DMS 273 (cell line): Measurements from ENCODE around the gene BCAT1.

Experiments
- DNase-seq: peaks from one replicate; lab custom pipeline; 2025; ENCODE audit not compliant: unreplicated experiment; lab: John Stamatoyannopoulos, UW

Gene BCAT1, protein sequence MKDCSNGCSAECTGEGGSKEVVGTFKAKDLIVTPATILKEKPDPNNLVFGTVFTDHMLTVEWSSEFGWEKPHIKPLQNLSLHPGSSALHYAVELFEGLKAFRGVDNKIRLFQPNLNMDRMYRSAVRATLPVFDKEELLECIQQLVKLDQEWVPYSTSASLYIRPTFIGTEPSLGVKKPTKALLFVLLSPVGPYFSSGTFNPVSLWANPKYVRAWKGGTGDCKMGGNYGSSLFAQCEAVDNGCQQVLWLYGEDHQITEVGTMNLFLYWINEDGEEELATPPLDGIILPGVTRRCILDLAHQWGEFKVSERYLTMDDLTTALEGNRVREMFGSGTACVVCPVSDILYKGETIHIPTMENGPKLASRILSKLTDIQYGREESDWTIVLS

DNA sequence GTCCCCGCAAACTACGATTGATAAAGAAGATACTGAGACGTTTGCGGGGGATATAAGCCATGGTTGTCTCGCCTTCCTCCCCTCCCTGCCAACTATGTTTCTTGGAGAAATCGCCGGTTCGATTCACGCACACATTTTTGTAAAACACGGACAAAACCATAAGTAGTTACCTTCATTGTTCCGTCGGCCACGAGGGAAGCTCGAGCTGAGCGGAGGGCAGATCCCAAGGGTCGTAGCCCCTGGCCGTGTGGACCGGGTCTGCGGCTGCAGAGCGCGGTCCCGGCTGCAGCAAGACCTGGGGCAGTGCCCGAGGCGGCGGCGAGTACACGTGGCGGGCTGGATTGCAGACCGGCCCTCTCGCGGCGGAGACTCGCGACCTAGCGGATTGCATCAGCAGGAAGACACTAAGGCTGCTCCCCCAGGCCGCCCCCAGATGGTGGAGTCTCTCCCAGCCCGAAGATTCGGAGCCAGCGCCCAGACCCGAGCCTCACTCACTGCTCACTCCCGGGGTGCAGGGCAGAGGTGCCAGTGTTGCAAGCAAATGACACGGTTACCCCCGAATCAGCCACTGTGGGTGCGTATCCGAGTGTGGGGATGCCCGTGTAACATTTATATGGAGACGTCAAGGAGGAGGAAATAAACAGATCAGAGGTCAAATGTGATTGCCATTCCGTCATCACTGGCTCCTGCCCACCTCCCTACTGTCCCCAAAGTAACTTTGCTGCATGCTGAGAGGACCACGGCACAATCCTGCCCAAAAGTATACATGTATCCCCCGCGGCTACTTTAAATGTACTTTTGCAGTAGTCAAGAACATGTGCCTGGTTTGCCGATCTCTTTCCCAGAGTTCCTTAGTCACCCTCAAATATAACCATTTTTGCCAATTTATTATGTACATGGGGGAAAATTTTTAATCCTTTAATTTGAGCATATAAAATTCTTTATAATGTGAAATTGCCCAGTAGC lies at the start of gene BCAT1:
TSS of gene BCAT1 (minus strand) at position 345 of the 966 bp plus-strand sequence. CDS start at position 176, 169 bp downstream.
- peak; percentile 88 for DNase-seq

- DNase-seq: peak; percentile 24
These were observed 49.2 kb upstream of the BCAT1 start for GRCh38 chr12:24997970-24998582.

- DNase-seq: no peak
These were observed 48.6 kb upstream of the BCAT1 start for GRCh38 chr12:24997496-24997895.

DNA sequence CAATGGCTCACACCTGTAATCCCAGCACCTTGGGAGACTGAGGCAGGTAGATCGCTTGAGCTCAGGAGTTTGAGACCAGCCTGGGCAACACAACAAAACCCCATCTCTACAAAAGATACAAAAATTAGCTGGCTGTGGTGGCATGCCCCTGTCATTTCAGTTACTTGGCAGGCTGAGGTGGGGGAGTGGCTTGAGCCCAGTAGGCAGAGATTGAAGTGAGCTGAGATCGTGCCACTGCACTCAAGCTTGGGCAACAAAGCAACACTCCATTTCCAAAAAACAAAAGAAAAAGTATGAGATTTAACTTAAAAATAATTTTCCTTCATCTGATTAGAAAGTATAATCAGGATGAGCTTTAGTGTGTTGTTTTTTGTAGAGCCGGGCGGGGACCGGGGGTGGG lies 47.9 kb upstream of the BCAT1 start:
- DNase-seq: no peak

- DNase-seq: peak; percentile 6
These were observed 47.3 kb upstream of the BCAT1 start for GRCh38 chr12:24996102-24996797.

DNA sequence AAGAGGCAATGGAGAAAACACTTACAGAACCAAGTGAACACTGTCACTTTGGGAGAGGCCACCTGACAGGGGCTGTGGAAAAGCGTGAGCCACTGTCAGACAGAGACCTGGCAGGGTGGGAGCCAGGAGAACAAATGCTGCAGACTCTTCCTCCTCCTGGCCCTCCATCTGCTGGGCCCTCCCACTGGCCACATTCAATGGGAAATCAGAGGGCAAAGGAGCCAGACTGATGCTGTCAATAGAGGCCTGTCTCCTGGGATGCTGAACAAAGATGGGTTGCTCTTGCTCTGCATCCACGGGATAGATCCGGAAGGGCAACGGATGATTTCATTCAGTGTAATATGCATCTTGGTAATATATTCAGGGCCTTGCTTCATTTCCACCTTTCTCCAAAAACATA lies 44.9 kb upstream of the BCAT1 start:
- DNase-seq: peak; percentile 13

GRCh38 chr12:24991209-24992049 lies 42.5 kb upstream of the BCAT1 start:
- DNase-seq: peak; percentile 71

GRCh38 chr12:24989216-24989615 lies 40.3 kb upstream of the BCAT1 start:
- no peak for DNase-seq

DNA sequence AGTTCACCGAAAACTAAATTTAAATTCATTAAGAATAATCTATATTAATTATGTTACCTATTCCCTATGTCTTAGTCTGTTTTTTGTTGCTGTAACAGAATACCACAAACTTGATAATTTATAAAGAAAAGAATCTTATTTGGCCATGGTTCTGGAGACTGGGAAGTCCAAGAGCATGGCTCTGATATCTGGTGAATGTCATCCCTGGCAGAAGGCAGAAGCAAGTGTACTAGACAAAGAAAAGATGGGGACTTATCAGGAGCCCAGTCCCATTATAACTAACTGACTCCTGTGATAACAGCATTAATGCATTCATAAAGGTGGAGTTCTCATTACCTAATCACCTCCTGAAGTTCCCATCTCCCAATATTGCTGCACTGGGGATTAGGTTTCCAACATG lies 33.3 kb upstream of the BCAT1 start:
- DNase-seq: no peak

GRCh38 chr12:24979976-24980730 lies 31.3 kb upstream of the BCAT1 start:
- DNase-seq: no peak

GRCh38 chr12:24979329-24979728 lies 30.4 kb upstream of the BCAT1 start:
- no peak for DNase-seq

- no peak for DNase-seq
These were observed 28.8 kb upstream of the BCAT1 start for GRCh38 chr12:24977711-24978110.

DNA sequence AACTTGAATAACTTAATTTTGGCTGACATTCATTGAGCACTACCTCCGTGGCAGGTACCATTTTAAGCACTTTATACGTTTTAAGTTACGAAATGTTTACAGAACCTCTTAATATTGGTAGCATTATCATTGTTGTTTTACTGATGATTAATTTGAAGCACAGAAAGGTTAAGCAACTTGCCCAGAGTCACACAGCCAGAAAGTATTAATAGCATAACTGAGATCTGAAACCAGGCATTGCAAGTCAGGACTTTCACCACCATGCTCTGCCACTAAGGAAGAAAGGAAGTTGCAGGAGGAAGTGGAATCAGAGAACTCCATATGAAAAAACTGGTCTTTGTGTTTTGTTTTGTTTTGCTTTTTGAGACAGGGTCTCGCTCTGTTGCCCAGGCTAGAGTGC lies 28.2 kb upstream of the BCAT1 start:
- no peak for DNase-seq

DNA sequence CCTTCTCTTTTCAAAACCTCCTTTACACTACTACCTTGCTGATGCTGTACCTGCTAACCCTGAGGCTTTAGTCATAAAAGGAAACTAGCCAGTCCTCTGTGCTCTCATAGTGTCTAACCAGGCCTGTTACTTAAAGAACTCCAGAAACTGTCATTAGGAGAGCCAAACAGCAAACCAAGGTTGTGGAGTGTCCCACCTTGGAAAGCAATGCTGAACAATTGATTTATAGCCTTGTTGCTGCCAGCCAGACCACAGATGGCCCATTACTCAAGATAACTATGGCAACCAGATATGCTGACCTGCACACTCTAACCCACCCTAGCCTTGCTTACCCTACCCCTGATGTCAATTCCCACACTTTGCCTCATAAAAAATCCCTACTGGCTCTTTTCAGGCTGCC lies 26.5 kb upstream of the BCAT1 start:
- DNase-seq: no peak

GRCh38 chr12:24974216-24974615 lies 25.3 kb upstream of the BCAT1 start:
- no peak for DNase-seq

DNA sequence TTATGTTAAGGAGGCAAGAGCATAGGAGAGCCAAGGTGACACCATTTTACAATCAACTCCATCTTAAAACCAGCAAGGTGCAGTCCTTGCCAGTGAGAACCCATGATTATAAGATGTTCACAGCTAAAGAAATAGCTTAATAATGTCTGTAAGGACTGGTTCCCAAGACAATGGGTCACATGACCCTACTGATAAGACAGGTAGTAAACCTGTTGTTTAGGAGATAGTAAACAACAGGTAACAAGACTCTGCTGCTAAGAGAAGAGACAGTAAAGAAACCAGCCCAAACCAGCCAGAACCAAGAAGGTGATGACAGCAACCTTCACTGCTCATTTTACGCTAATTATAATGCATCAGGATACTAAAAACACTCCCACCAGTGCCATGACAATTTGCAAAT lies 23.2 kb upstream of the BCAT1 start:
- DNase-seq: no peak

DNA sequence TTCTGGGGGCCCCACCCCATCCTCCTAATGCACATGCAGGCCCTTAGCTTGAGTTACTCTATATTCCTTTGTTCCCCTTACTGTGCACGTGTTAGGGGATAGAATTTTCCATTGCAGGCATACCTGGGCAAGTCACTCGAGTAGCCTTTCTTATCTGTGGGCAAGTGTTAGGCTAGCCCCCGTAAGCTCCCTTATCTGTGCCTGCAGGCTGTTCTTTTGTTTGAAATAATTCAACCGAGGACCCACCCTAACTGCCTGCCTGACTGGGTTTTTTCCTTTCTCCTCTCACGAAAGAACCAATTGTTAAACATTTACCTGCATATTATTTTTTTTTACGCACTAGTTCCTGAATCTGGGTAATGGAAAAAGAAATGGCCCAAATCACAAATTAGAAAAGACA lies 21.3 kb upstream of the BCAT1 start:
- DNase-seq: no peak

DNA sequence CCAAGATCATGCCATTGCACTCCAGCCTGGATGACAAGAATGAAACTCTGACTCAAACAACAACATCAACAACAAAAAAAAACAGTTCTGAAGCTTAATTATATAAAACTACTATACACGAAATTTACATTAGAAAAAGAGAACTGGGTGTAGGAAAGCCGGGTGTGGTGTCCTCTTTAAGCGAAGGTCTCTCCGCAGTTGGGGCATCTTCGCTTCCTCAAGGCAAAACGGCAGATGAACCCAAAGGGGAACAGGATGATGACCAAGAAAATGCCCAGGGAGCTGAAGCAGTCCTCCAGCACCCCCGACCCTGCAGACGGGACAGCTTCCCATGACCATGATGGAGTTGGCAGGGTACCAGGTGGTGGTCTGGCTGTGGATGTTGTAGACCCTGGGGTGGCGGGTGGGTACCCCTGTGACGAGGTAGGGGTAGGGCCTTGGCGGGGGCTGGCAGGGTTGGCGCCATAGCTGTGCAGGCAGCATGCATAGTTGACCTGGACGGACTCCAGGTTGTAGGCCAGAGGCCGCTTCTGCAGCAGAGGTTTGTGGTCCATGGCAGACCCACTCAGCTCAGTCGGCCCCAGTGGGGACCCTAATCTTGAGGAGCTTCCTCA lies 18.2 kb upstream of the BCAT1 start:
- no peak for DNase-seq

- no peak for DNase-seq
These were observed 15.4 kb upstream of the BCAT1 start for GRCh38 chr12:24964342-24964741.
